Thyroid gland (tissue), 4 donors: ENCODE measurements around the gene GAGE13. TPM values are rescaled to one million over a fixed set of nuclear protein-coding genes. Genes with fewer than 3 reads are reported as not detected.
"Not testable (repeated sequence)": the region's sequence is repeated elsewhere in the genome, so short reads cannot be mapped to it uniquely, and the experiment has no call there.

Source experiments
- DNase-seq, 2 donors: peaks; one replicate each; pipeline ENCODE4 v3.0.0-alpha.2; 2019
- H3K27ac ChIP-seq, 3 donors: fragments of 200-600 bp; sonication (generic); 1 replicate in 2 of 3; 2 replicates in 1 of 3; pipeline ENCODE4 v1.5.1; 2016 to 2019; ENCODE audit warnings: mild to moderate bottlenecking in 1 of 3, moderate library complexity in 1 of 3
- H3K27me3 ChIP-seq: fragments of 200-600 bp; sonication (generic); one replicate; pipeline ENCODE4 v1.5.1; 2019
- H3K36me3 ChIP-seq, 2 donors: fragments of 200-600 bp; sonication (generic); one replicate each; pipeline ENCODE4 v1.5.1; 2016 to 2019
- H3K4me1 ChIP-seq, 2 donors: fragments of 200-600 bp; sonication (generic); one replicate each; pipeline ENCODE4 v1.5.1; 2017 to 2019
- H3K4me3 ChIP-seq, 3 donors: fragments of 200-600 bp; sonication (generic); replicated peaks in 1 of 3; 1 replicate in 2 of 3; 2 replicates in 1 of 3; pipeline ENCODE4 v1.5.1; 2016; ENCODE audit warnings: mild to moderate bottlenecking in 1 of 3
- H3K9me3 ChIP-seq: fragments of 200-600 bp; sonication (generic); one replicate; pipeline ENCODE4 v1.5.1; 2017
- CTCF ChIP-seq, 6 experiments: fragments of 200-600 bp in 3 of 6; fragments of 450-650 bp in 3 of 6; sonication (generic) in 3 of 6; IDR thresholded peaks; one replicate each; pipeline ENCODE4 v1.5.1; 2016 to 2019; ENCODE audit warnings: antibody characterized with exemption in 6 of 6, mild to moderate bottlenecking in 2 of 6, inconsistent platforms in 1 of 6, moderate library complexity in 1 of 6
- POLR2A ChIP-seq, 2 donors: fragments of 450-650 bp; IDR thresholded peaks; one replicate each; pipeline ENCODE4 v1.6.1; 2017; ENCODE audit warnings: antibody characterized with exemption in 2 of 2, mild to moderate bottlenecking in 2 of 2, moderate library complexity in 1 of 2
- WGBS, 2 donors: methylation state at CpG; one replicate each; pipeline ENCODE4 v1.1.5; 2017; 5-methylcytosine and 5-hydroxymethylcytosine counted together
- intact Hi-C: fragments of 100-400 bp; cut with DNase I; formaldehyde crosslinking; loops from one replicate; pipeline ENCODE4 v1.15.1; 2023
- total RNA-seq, 4 donors: library from RNA; depleted of rRNA; stranded (reverse); fragments of >200 nt; gene quantifications; one replicate each; pipeline ENCODE4 v1.2.3, GENCODE V29; 2016

GAGE13 gene
- total RNA-seq, 4 donors from 2014 or later, result not detected

GRCh38 chrX:49290215-49290614 lies 41.2 kb upstream of the GAGE13 start:
- no peak for DNase-seq
- TF ChIP-seq POLR2A (IDR thresholded peaks at IDR 0.05) (no peak), CTCF (IDR thresholded peaks at IDR 0.05) (no peak)
- Histone ChIP-seq H3K4me3 (no peak overlapping the region), H3K36me3 (no peaks in the 10 kb centered on the region), H3K4me1 (no peaks in the 10 kb centered on the region), H3K9me3 (no peaks in the 10 kb centered on the region), H3K27ac (no peak overlapping the region), H3K27me3 (no peaks in the 10 kb centered on the region)
- intact Hi-C loops, result no loop called here
- WGBS, 2 donors, result 71 to 100% methylated on average over 1 to 5 of the region's 7 CpGs

GRCh38 chrX:49291615-49292337 lies 39.6 kb upstream of the GAGE13 start:
- DNase-seq, result peak; percentile 45 to 67
- Histone ChIP-seq H3K36me3 (no peaks in the 10 kb centered on the region), H3K4me3 (no peak overlapping the region), H3K27ac (no peak overlapping the region), H3K27me3 (no peaks in the 10 kb centered on the region), H3K9me3 (no peaks in the 10 kb centered on the region), H3K4me1 (no peaks in the 10 kb centered on the region)
- intact Hi-C loops, result no loop called here
- 27 to 32% methylated on average over 7 to 8 of the region's 11 CpGs for WGBS, 2 donors
- TF ChIP-seq CTCF (IDR thresholded peaks at IDR 0.05) (peak in 5 of 6 experiments; percentile 18 to 63 (median 46)), POLR2A (IDR thresholded peaks at IDR 0.05) (no peak)

GRCh38 chrX:49292400-49293362 lies 38.7 kb upstream of the GAGE13 start:
- no peak for DNase-seq
- Histone ChIP-seq H3K27ac (no peak overlapping the region), H3K4me3 (no peak overlapping the region), H3K9me3 (no peaks in the 10 kb centered on the region), H3K36me3 (no peaks in the 10 kb centered on the region), H3K4me1 (no peaks in the 10 kb centered on the region), H3K27me3 (no peaks in the 10 kb centered on the region)
- whole genome bisulfite sequencing, 2 donors, result 70 to 92% methylated on average over 6 to 7 of the region's 17 CpGs
- intact Hi-C loops, result no loop called here
- no peak for TF ChIP-seq POLR2A (IDR thresholded peaks at IDR 0.05)
- TF ChIP-seq CTCF (IDR thresholded peaks at IDR 0.05), result no peak

- DNase-seq, H3K4me1 ChIP-seq, H3K9me3 ChIP-seq, H3K27me3 ChIP-seq, H3K27ac ChIP-seq, H3K4me3 ChIP-seq, H3K36me3 ChIP-seq, intact Hi-C loops: not testable (repeated sequence)
- WGBS, 2 donors, result 67% methylated on average over 1 of the region's 5 CpGs; no CpG with 5 or more reads in 1 of the 2 donors
These were observed 32.1 kb upstream of the GAGE13 start for GRCh38 chrX:49299293-49299692.

GRCh38 chrX:49300703-49301102 lies 30.7 kb upstream of the GAGE13 start:
- WGBS, 2 donors, result 94 to 95% methylated on average over 1 of the region's 1 CpG
- no peak for TF ChIP-seq CTCF (IDR thresholded peaks at IDR 0.05)
- no peak for TF ChIP-seq POLR2A (IDR thresholded peaks at IDR 0.05)

More at GRCh38 chrX:49300703-49301102, 30.7 kb upstream of the GAGE13 start:
- Histone ChIP-seq H3K27ac (no peak overlapping the region), H3K4me1 (no peaks in the 10 kb centered on the region), H3K36me3 (no peaks in the 10 kb centered on the region), H3K9me3 (no peaks in the 10 kb centered on the region), H3K4me3 (no peak overlapping the region), H3K27me3 (no peaks in the 10 kb centered on the region)
- no peak for DNase-seq
- intact Hi-C loops, result no loop called here
